Keratinocyte (primary cell): Measurements from ENCODE around the gene FAM161A.
"Not testable (repeated sequence)": the region's sequence is repeated elsewhere in the genome, so short reads cannot be mapped to it uniquely, and the experiment has no call there.

Experiments
- CTCF ChIP-seq, 3 experiments: IDR thresholded peaks in 1 of 3; conservative IDR thresholded peaks in 1 of 3; optimal IDR thresholded peaks in 1 of 3; 2 replicates in 2 of 3; 3 replicates in 1 of 3; pipeline versions ENCODE3 to v1.5.1; 2011; ENCODE audit warnings: low read length in 3 of 3, mild to moderate bottlenecking in 3 of 3, moderate library complexity in 2 of 3, control low read depth in 1 of 3, inconsistent platforms in 1 of 3; ENCODE audit not compliant: insufficient read depth in 2 of 3; ENCODE audit errors: extremely low read depth in 1 of 3
- EZH2 ChIP-seq: IDR thresholded peaks from one replicate; pipeline ENCODE4 v1.6.1; 2012; ENCODE audit warnings: inconsistent platforms, mild to moderate bottlenecking, low read length, moderate library complexity

- not testable (repeated sequence) for TF ChIP-seq CTCF (optimal IDR thresholded peaks at IDR 0.05 in 1 of 3, IDR thresholded peaks at IDR 0.05 in 1 of 3, conservative IDR thresholded peaks at IDR 0.05 in 1 of 3; ENCODE audit: extremely low read depth in 1 of 3, insufficient read depth in 2 of 3, low read length in 3 of 3); EZH2
Observed at GRCh38 chr2:61797446-61797845, 56.4 kb downstream of the FAM161A start.
